Adrenal gland (tissue), 19 donors: ENCODE data around the gene VWA5B1. TPM values are rescaled to one million over a fixed set of nuclear protein-coding genes. Genes with fewer than 3 reads are reported as not detected.

ENCODE experiments used
- DNase-seq, 7 donors: peaks; one replicate each; pipeline ENCODE4 v3.0.0-alpha.2; 2019 to 2020
- H3K27ac ChIP-seq, 5 donors: fragments of 200-600 bp; sonication (generic) in 4 of 5; 1 replicate in 3 of 5; 2 replicates in 2 of 5; pipeline versions ENCODE4 v1.5.1 to v1.8.0; 2016 to 2020; ENCODE audit warnings: mild to moderate bottlenecking in 1 of 5
- H3K27me3 ChIP-seq: fragments of 200-600 bp; 2 replicates; pipeline ENCODE4 v1.8.0; 2021
- H3K36me3 ChIP-seq, 2 donors: fragments of 200-600 bp; replicated peaks in 1 of 2; 1 replicate in 1 of 2; 2 replicates in 1 of 2; pipeline versions ENCODE4 v1.5.1 to v1.8.0; 2018 to 2022
- H3K4me1 ChIP-seq, 2 donors: fragments of 200-600 bp; replicated peaks in 1 of 2; 1 replicate in 1 of 2; 2 replicates in 1 of 2; pipeline versions ENCODE4 v1.5.1 to v1.8.0; 2018 to 2021
- H3K4me3 ChIP-seq, 4 donors: fragments of 200-600 bp; sonication (generic) in 3 of 4; one replicate each; pipeline ENCODE4 v1.5.1; 2016 to 2018
- H3K9me3 ChIP-seq, 3 donors: fragments of 200-600 bp; sonication (generic) in 1 of 3; replicated peaks in 1 of 3; 1 replicate in 2 of 3; 2 replicates in 1 of 3; pipeline versions ENCODE4 v1.5.1 to v1.8.0; 2016 to 2021
- POLR2A ChIP-seq, 2 donors: fragments of 450-650 bp; IDR thresholded peaks; one replicate each; pipeline ENCODE4 v1.6.1; 2017; ENCODE audit warnings: antibody characterized with exemption in 2 of 2, mild to moderate bottlenecking in 2 of 2, moderate library complexity in 1 of 2
- WGBS, 4 donors: extraction: QIAGEN DNeasy Blood & Tissue Kit in 2 of 4; methylation state at CpG; one replicate each; pipeline versions ENCODE4 v1.1.5 to v1.1.7; 2013 to 2017; 5-methylcytosine and 5-hydroxymethylcytosine counted together
- intact Hi-C, 2 donors: fragments of 100-400 bp; cut with DNase I; formaldehyde crosslinking; loops; one replicate each; pipeline versions ENCODE4 v1.14.1 to v1.15.0; 2022 to 2023
- long read RNA-seq, 10 donors: library from polyadenylated mRNA in 3 of 10; unstranded in 2 of 10; stranded (forward) in 1 of 10; transcript quantifications; one replicate each; pipeline ENCODE4 v2.0.0 and lab custom pipeline, GENCODE V29; 2021 to 2026
- polyA plus RNA-seq, 3 donors: library from polyadenylated mRNA; stranded (reverse); fragments of 200-250 nt in 2 of 3; fragments of 350-450 nt in 1 of 3; fragmentation: Illumina TruSeq in 1 of 3; extraction: RNeasy Lipid Tissue Mini Kit (QIAGEN cat#74804) in 1 of 3; gene quantifications; one replicate each; pipeline ENCODE4 v1.2.3, GENCODE V29; 2013 to 2014
- total RNA-seq, 9 donors: library from RNA; depleted of rRNA in 4 of 9; stranded (reverse); fragments of >200 nt in 4 of 9; fragments of 120-200 nt in 1 of 9; fragmentation: NEBNext Ultra II Directional in 1 of 9; extraction: Animal tissue kit (Norgen Biotek cat#: 25700) in 1 of 9; gene quantifications; one replicate each; pipeline versions ENCODE4 v1.1.0 to v1.2.4, GENCODE V29; 2013 to 2023
- TF ChIP-seq, protein P1 (sequence below), 6 experiments: fragments of 450-650 bp in 4 of 6; fragments of 200-600 bp in 2 of 6; sonication (generic) in 1 of 6; IDR thresholded peaks; 1 replicate in 5 of 6; 2 replicates in 1 of 6; pipeline versions ENCODE4 v1.5.1 to v1.8.0; 2016 to 2021; ENCODE audit warnings: antibody characterized with exemption in 6 of 6, mild to moderate bottlenecking in 2 of 6, moderate library complexity in 1 of 6
- donor health status: healthy with polysubstance abuse.
- donor health status: Bipolar disorder and iron deficiency.
- donor health status: DM: yes; HTN: yes; CAD: no.
- donor health status: DM: no; HTN: no; CAD: no.
- donor health status: DM: no; HTN: no; CAD: no.
- donor health status: DM: yes; HTN: yes; CAD: no.

VWA5B1 gene, protein sequence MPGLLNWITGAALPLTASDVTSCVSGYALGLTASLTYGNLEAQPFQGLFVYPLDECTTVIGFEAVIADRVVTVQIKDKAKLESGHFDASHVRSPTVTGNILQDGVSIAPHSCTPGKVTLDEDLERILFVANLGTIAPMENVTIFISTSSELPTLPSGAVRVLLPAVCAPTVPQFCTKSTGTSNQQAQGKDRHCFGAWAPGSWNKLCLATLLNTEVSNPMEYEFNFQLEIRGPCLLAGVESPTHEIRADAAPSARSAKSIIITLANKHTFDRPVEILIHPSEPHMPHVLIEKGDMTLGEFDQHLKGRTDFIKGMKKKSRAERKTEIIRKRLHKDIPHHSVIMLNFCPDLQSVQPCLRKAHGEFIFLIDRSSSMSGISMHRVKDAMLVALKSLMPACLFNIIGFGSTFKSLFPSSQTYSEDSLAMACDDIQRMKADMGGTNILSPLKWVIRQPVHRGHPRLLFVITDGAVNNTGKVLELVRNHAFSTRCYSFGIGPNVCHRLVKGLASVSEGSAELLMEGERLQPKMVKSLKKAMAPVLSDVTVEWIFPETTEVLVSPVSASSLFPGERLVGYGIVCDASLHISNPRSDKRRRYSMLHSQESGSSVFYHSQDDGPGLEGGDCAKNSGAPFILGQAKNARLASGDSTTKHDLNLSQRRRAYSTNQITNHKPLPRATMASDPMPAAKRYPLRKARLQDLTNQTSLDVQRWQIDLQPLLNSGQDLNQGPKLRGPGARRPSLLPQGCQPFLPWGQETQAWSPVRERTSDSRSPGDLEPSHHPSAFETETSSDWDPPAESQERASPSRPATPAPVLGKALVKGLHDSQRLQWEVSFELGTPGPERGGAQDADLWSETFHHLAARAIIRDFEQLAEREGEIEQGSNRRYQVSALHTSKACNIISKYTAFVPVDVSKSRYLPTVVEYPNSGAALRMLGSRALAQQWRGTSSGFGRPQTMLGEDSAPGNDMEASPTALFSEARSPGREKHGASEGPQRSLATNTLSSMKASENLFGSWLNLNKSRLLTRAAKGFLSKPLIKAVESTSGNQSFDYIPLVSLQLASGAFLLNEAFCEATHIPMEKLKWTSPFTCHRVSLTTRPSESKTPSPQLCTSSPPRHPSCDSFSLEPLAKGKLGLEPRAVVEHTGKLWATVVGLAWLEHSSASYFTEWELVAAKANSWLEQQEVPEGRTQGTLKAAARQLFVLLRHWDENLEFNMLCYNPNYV
- 1 to 10 TPM in 1 of 9 donors, under 1 TPM in 3, not detected in 5; 0.07 to 2.5 (median 0.60) TPM for total RNA-seq
- polyA plus RNA-seq = 1 to 10 TPM in 1 of 3 donors, under 1 TPM in 2; 0.24 to 2.1 (median 0.26) TPM
- long read RNA-seq, donor 1 = 0 reads
- long read RNA-seq, donor 2 = 0 reads
- long read RNA-seq, donor 3 = 0 reads
- long read RNA-seq, donor 4 = 0 reads
- long read RNA-seq, donor 5 = 0 reads
- long read RNA-seq, donor 6 = 0 reads
- long read RNA-seq, donor 7 = 0 reads
- long read RNA-seq, donor 8 = 0 reads
- long read RNA-seq, donor 9 = 0 reads
- long read RNA-seq, donor 10 = 0 reads

DNA sequence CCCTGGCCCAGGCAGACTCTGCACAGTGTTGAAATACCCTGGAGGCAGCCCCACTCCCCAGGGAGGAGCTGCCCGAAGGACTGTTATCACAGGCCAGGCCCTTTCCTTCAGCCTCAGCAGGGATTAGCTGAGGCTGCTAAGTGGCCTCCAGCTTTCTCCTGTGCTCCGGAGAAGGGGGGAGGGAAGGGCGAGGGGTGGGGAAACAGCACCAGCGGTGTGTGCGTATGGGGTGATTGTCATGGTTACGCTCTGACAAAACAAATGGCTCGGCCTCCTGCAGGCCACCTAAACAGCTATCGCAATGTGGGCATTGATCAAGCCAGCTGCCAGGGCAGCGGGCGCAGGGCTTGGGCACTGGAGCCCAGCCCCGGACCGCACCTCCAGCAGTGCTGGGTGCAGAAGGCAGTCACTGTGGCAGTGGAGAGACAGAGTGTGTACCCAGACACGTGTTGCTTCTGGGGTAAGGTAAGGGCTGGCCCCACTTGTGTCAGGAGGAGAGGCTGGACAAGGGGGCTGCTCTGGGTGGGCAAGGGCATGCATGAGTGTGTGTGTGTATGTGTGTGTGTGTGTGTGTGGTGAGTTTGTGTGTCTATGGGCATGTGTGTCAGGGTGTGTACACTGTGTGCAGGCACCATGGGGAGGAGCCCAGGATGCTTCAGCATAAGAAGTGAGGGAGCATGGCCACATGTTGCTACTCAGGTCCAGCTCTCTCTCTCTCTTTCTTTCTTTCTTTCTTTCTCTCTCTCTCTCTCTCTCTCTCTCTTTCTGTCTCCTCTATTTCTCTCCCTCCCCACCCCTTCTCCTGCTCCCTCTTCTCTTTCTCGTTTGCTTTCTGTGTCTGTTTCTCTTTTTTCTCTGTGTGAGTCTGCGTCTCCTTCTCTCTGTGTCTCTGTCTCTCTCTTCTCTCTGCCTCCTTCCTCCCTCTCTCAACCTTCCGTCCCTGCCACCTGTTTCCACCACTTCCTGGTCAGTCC, at the start of gene VWA5B1:
Gene VWA5B1, plus strand, starts transcription at position 252 of the 974 bp plus-strand sequence. CDS start 19,727 bp downstream, outside the sequence.
- peak in 2 of 7 donors; percentile 26 to 71 for DNase-seq
- H3K9me3 ChIP-seq = no peaks in the 10 kb centered on the region
- H3K4me1 ChIP-seq = no peaks in the 10 kb centered on the region
- intact Hi-C loops = no loop called here
- no peak for TF ChIP-seq POLR2A (IDR thresholded peaks at IDR 0.05)
- TF ChIP-seq, protein P1, sequence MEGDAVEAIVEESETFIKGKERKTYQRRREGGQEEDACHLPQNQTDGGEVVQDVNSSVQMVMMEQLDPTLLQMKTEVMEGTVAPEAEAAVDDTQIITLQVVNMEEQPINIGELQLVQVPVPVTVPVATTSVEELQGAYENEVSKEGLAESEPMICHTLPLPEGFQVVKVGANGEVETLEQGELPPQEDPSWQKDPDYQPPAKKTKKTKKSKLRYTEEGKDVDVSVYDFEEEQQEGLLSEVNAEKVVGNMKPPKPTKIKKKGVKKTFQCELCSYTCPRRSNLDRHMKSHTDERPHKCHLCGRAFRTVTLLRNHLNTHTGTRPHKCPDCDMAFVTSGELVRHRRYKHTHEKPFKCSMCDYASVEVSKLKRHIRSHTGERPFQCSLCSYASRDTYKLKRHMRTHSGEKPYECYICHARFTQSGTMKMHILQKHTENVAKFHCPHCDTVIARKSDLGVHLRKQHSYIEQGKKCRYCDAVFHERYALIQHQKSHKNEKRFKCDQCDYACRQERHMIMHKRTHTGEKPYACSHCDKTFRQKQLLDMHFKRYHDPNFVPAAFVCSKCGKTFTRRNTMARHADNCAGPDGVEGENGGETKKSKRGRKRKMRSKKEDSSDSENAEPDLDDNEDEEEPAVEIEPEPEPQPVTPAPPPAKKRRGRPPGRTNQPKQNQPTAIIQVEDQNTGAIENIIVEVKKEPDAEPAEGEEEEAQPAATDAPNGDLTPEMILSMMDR (IDR thresholded peaks at IDR 0.05) = no peak
- peaks cover 20% of the 10 kb centered on the region for H3K27me3 ChIP-seq
- no peak within 1 kb of the TSS for H3K27ac ChIP-seq
- H3K4me3 ChIP-seq = no peak within 1 kb of the TSS
- WGBS, 4 donors = 41 to 66% (median 50%) methylated on average over 16 of the region's 16 CpGs
- no peaks in the 10 kb centered on the region for H3K36me3 ChIP-seq

DNA sequence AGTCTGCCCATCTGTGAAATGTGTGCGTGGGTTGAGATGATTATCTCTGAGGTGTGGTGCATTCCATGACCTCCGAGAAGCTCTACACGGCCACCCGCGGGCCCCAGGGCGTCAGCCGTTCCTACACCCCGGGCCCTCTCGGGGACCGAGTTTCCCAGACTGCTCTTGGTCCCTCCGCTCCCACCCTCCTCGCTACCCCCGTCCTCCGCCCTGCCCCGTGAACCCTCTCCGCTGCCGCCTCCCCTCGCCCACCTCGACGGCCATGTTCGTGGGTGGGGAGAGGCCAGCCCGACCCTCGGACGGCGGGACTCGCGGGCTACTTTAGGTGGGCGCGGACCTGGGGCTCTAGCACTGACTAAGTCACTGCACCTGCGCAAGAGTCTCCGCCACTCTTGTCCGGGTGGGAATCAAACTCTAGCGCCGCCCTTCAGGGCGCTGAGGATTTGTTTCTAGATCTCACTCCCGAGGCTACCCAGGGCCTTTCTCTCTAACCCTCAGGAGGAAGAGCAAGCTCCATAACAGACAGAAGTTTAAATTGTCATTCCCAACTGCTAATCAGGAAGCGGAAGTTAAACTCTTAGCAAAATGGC, 47.7 kb upstream of the VWA5B1 start:
- Histone ChIP-seq H3K4me1 (no peaks in the 10 kb centered on the region), H3K36me3 (no peaks in the 10 kb centered on the region), H3K4me3 (no peak overlapping the region), H3K27ac (no peak overlapping the region), H3K9me3 (no peaks in the 10 kb centered on the region), H3K27me3 (peaks cover 9% of the 10 kb centered on the region)
- TF ChIP-seq, protein P1 (IDR thresholded peaks at IDR 0.05) = no peak
- TF ChIP-seq POLR2A (IDR thresholded peaks at IDR 0.05) = no peak
- no peak for DNase-seq
- intact Hi-C loops = no loop called here
- WGBS, 4 donors = 75 to 87% (median 82%) methylated on average over 32 to 37 of the region's 37 CpGs

DNA sequence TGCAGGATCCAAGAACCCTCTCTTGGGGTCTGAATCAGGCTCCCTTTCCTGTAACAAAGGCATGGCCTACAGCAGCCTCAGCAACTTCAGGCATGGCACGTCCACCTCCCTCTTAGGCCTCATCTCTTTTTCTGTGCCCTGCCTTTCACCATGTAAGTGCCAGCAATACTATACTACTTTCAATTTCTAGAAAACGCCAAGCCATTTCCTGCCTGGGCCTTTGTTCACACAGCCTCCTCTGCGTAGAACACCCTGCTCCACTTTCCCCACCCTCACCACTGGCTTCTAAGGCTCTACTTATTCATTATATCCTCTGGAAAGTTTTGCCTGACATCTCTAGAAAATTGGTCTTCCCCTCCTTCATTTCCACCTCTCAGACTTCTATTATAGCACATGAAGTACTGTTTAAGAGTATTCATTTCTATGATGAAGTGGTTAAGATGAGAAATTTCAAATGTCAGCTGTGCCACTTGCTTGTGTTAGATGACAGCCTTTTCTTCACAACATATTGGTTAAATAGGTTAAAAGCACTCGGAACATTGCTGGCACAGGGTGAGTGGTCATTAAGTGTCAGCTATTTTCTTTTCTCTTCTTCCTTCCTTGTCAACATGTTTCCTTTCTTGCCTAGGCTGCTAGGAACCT, 41.6 kb upstream of the VWA5B1 start:
- H3K4me3 ChIP-seq = no peak overlapping the region
- DNase-seq = no peak
- no peak overlapping the region for H3K27ac ChIP-seq
- TF ChIP-seq POLR2A (IDR thresholded peaks at IDR 0.05) = no peak
- TF ChIP-seq, protein P1 (IDR thresholded peaks at IDR 0.05) = no peak
- intact Hi-C loops = no loop called here
- 74 to 87% (median 80%) methylated on average over 4 of the region's 4 CpGs for WGBS, 4 donors
- no peaks in the 10 kb centered on the region for H3K36me3 ChIP-seq
- no peaks in the 10 kb centered on the region for H3K4me1 ChIP-seq
- H3K9me3 ChIP-seq = no peaks in the 10 kb centered on the region
- no peaks in the 10 kb centered on the region for H3K27me3 ChIP-seq
